ENCODE results near the gene PLEKHA1. TPM values are rescaled to one million over a fixed set of nuclear protein-coding genes. Genes with fewer than 3 reads are reported as not detected.

PLEKHA1 gene
- total and polyA plus RNA-seq, 2 of the 13 experiments (the other 11 are each of a cell fraction or from before 2014, with no cell fraction given), result 32.2 to 53.3 TPM

- in situ Hi-C loops (cut with HindIII; ENCODE audit: extremely low pct_ligation_motif_present, low pct_unique_long_range_greater_than_20kb), result no loop called here
- no peak overlapping the region for H3K4me2 ChIP-seq (ENCODE audit: low read depth, low read length)
- no peak overlapping the region for H3K9ac ChIP-seq (ENCODE audit: insufficient read depth, low read depth, low read length)
- WGBS (ENCODE audit: low lambda C conversion rate), result 95% methylated on average over 3 of the region's 6 CpGs
- H3K4me1 ChIP-seq (ENCODE audit: insufficient read depth, low read length), result peaks cover 42% of the 10 kb centered on the region
- no peak overlapping the region for H2AFZ ChIP-seq (ENCODE audit: low read length)
- H3K79me2 ChIP-seq (ENCODE audit: insufficient read depth, low read length), result no peaks in the 10 kb centered on the region
- no peak overlapping the region for H3K27ac ChIP-seq (ENCODE audit: extremely low read length, insufficient read depth, low read length)
- intact Hi-C loops (cut with micrococcal nuclease; ENCODE audit: unreplicated experiment), result no loop called here
- H3K9me3 ChIP-seq (ENCODE audit: low read length), result no peaks in the 10 kb centered on the region
- no peaks in the 10 kb centered on the region for H3K36me3 ChIP-seq (replicated peaks in 1 of 2; ENCODE audit: control insufficient read depth in 1 of 2, insufficient read depth in 2 of 2, low read length in 2 of 2)
- ATAC-seq (no peak), FAIRE-seq (no peak), DNase-seq (ENCODE audit: low spot score) (no peak)
- CTCF ChIA-PET (ENCODE audit: low intra/inter-chr PET ratio, low total read pairs), result no interaction called here
- H3K4me3 ChIP-seq (replicated peaks in 1 of 3; ENCODE audit: insufficient read depth in 1 of 3, low read depth in 2 of 3, low read length in 3 of 3), result no peak overlapping the region
- no peaks in the 10 kb centered on the region for H4K20me1 ChIP-seq (ENCODE audit: insufficient read depth, low read length)
- no peak for TF ChIP-seq CEBPG (CRISPR knock-in tag; IDR thresholded peaks at IDR 0.05)
- TF ChIP-seq NFAT5 (CRISPR knock-in tag; IDR thresholded peaks at IDR 0.05), result no peak
- no peak for TF ChIP-seq GABPA (IDR thresholded peaks at IDR 0.05; ENCODE audit: low read depth, low read length)
- TF ChIP-seq GABPA (CRISPR knock-in tag; IDR thresholded peaks at IDR 0.05; ENCODE audit: low read depth), result no peak
- no peak for TF ChIP-seq BRF2 (CRISPR knock-in tag; IDR thresholded peaks at IDR 0.05)
- no peak for TF ChIP-seq ISX (CRISPR knock-in tag; conservative IDR thresholded peaks at IDR 0.05)
- no peak for TF ChIP-seq ZNF431 (CRISPR knock-in tag; IDR thresholded peaks at IDR 0.05; ENCODE audit: borderline replicate concordance, low read depth)
- TF ChIP-seq FOXA3 (CRISPR knock-in tag; IDR thresholded peaks at IDR 0.05), result no peak
- no peak for TF ChIP-seq HMGXB3 (CRISPR knock-in tag; IDR thresholded peaks at IDR 0.05; ENCODE audit: borderline replicate concordance)
- TF ChIP-seq BCLAF1 (IDR thresholded peaks at IDR 0.05), result no peak
- no TSS peak for BruUV-seq (replicated peaks)
- H3K27me3 ChIP-seq (ENCODE audit: control insufficient read depth in 1 of 2, insufficient read depth in 2 of 2, low read length in 2 of 2), result no peaks in the 10 kb centered on the region
- POLR2A ChIA-PET, result interaction anchor here (1.7 to 7.6 kb wide), 3 partner anchors 17 to 22 kb away, joined by 5 to 141 read pairs (median 9); no protein-coding TSS in a partner anchor
Observed at GRCh38 chr10:122326806-122327205, 47.7 kb upstream of the PLEKHA1 start.
